Choroid plexus epithelial cell (primary cell): ENCODE results near the gene SIGLEC1.

Experiments used
- DNase-seq: peaks from one replicate; pipeline ENCODE4 v3.0.0-alpha.2; 2010; ENCODE audit warnings: low read depth
- H3K4me3 ChIP-seq: 2 replicates; pipeline ENCODE4 v1.5.1; 2011; ENCODE audit warnings: low read depth, mild to moderate bottlenecking, control low read depth, low read length, moderate library complexity
- CTCF ChIP-seq: conservative IDR thresholded peaks from 2 replicates; pipeline ENCODE4 v1.5.1; 2011; ENCODE audit warnings: low read depth, mild to moderate bottlenecking, control low read depth, inconsistent platforms, low read length, moderate library complexity

The SIGLEC1 gene

GRCh38 chr20:3710011-3710466, 2.4 kb downstream of the SIGLEC1 start:
- DNase-seq: no peak
- no peak overlapping the region for H3K4me3 ChIP-seq
- TF ChIP-seq CTCF: no peak

DNA sequence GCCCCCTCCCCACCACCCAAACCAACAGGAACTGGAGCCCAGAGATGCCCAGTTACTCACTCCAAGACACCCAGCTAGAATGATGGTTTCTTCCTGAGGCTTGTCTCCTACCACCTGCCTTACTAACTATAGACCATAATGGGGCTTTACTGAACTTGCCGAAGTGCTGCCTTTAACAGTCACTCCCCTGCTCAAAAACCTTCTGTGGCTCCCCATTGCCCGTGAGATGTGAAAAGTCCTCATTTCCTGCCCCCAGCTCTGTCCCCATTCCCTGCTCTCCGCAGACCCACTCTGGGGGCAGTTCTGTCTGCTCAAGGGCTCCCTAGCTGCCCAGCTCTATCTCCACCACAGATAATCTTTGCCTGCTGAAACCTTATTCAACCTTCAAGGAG, 4.9 kb downstream of the SIGLEC1 start:
- no peak for TF ChIP-seq CTCF
- DNase-seq: no peak
- H3K4me3 ChIP-seq: no peak overlapping the region

GRCh38 chr20:3706774-3707507, 5.5 kb downstream of the SIGLEC1 start:
- no peak overlapping the region for H3K4me3 ChIP-seq
- no peak for TF ChIP-seq CTCF
- no peak for DNase-seq

- no peak for TF ChIP-seq CTCF
- no peak overlapping the region for H3K4me3 ChIP-seq
- DNase-seq: no peak
These were observed 6.2 kb downstream of the SIGLEC1 start for GRCh38 chr20:3705970-3706739.

- no peak for TF ChIP-seq CTCF
- no peak overlapping the region for H3K4me3 ChIP-seq
- DNase-seq: no peak
These were observed 6.9 kb downstream of the SIGLEC1 start for GRCh38 chr20:3705491-3705969.

DNA sequence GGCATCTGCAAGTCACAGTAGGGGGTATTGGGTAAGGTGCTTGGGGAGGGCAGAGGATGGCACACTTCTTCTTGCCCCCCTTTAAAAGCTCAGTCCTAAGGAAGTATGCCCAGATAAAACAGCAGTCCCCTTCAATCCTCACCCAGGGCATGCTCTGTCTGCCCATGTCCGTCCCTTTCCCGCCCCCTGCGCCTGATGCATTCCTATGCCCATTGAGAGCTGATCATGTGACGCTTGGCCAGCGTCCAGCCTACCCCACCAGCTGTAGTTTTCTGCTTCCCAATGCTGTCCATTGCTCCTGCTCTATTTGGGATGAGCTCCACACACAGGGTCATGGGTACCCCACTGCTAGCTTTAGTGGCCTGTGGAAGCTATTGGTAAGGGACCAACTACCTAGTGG, 8.3 kb downstream of the SIGLEC1 start:
- no peak for TF ChIP-seq CTCF
- no peak overlapping the region for H3K4me3 ChIP-seq
- no peak for DNase-seq
